HG02678 (cell line): ENCODE data around the gene SAFB2.

ENCODE experiments used
- ATAC-seq: cut with Tn5 transposase; IDR thresholded peaks from one replicate; pipeline ENCODE4 v1.9.1; 2021; ENCODE audit warnings: mild to moderate bottlenecking, moderate library complexity; ENCODE audit not compliant: unreplicated experiment

The SAFB2 gene

DNA sequence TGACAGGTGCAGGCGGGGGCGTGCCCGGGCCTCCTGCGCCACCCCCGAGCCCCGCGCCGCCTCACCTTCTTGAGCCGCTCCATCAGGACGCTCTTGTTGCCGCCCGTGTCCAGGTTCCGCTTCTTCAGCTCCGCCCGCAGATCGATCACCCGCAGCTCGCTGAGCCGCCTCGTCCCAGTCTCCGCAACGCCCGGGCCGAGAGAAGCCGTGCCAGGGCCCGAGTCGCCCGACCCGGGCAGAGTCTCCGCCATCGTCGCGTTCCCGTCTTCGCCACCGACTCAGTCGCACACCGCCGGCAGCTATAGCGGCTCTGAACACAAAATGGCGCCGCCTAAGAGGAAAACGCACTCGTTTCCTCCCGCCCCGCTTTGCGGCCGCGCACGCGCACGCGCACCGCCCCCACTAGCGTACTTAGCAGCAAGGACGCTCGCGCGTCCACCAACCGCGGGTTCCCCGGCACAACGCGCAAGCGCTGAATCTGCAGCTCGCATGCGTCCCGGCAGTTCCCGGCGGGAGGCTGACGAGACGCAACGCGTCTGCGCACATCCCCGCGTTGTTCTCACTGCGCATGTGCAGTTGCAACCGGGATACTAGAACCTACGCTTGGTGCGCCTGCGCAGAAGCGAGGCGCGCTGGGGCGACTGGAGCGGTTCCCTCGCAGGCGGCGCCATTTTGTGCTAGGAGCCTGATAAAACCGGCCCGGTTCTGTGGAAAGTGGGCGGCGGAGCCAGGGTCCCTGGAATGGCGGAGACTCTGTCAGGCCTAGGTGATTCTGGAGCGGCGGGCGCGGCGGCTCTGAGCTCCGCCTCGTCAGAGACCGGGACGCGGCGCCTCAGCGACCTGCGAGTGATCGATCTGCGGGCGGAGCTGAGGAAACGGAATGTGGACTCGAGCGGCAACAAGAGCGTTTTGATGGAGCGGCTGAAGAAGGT is at the start of gene SAFB2, which contains the start of gene SAFB:
Gene SAFB2, minus strand, starts transcription at position 312 of the 932 bp plus-strand sequence. Its CDS starts 61 bp downstream, at position 251.
Gene SAFB, plus strand, starts transcription at position 619 of the 932 bp plus-strand sequence. Its CDS starts 123 bp downstream, at position 742.
- ATAC-seq, result peak; percentile 88

- ATAC-seq, result no peak
Observed at GRCh38 chr19:5671600-5671999, 49.0 kb upstream of the SAFB2 start.

DNA sequence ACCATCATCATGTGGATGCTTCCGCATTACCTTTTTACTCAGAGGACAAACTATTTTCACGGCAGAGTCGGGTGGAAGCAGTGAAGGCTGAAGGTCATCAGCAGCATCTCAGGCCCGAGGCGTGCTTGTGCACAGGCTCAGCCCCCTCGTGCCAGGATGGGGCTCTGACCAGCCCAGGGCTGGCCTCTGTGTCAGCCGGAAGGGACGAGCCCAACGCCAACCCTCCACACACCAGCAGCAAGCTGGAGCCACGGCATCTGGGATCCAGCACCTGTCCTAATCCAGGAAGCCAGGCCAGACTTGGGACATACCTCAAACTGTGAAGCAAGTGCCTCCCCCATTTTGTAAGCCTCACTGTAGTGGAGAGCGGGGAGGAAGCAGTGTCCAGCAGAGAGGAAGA is 46.6 kb upstream of the SAFB2 start:
- no peak for ATAC-seq

DNA sequence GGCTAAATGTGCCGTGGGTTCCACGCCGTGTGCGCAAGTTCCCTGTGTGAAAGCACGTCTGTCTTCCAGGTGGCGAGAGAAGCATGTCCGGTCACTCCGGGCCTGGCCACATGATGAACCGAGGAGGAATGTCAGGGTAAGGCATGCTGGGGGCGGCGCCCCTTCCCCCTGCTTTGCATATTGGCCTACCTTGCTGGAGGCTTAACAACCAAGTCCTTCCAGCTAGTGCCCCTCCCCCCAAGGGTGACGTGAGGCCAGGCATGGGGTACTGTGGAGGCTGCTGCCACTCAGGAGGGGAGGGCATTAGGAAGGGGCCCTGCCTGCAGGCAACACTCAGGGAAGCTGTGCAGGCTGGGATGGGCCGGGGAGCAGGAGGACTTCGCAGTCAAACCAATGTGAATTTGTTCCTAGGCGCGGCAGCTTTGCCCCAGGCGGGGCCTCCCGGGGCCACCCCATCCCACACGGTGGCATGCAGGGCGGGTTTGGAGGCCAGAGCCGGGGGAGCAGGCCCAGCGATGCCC is 45.2 kb upstream of the SAFB2 start:
- ATAC-seq, result no peak

DNA sequence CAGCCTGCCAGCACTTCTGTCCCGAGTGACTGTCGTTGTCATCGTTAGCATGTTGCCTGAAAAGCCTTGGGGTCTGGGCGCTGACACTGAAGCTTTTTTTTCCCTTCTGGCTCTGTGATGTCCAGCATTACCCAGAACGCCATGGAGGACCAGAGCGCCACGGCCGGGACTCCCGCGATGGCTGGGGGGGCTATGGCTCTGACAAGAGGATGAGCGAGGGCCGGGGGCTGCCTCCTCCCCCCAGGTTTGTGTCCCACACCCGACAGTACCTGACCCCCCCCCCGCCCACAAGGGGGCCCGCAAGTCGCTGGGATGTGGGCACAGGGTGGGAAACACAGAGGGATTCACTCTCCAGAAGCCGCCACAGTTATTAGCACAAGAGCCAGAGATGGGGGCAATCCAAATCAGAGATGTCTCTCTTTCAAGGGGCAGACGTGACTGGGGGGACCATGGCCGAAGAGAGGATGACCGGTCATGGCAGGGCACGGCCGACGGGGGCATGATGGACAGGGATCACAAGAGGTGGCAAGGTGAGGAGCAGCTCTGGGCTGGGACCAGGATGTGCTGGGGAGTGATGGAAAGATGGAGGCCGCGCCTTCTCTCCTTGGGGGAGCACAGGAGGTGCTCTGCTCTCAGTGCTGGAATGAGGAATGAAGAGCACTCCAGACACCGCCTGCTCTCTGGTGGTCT is 44.5 kb upstream of the SAFB2 start:
- ATAC-seq, result no peak

DNA sequence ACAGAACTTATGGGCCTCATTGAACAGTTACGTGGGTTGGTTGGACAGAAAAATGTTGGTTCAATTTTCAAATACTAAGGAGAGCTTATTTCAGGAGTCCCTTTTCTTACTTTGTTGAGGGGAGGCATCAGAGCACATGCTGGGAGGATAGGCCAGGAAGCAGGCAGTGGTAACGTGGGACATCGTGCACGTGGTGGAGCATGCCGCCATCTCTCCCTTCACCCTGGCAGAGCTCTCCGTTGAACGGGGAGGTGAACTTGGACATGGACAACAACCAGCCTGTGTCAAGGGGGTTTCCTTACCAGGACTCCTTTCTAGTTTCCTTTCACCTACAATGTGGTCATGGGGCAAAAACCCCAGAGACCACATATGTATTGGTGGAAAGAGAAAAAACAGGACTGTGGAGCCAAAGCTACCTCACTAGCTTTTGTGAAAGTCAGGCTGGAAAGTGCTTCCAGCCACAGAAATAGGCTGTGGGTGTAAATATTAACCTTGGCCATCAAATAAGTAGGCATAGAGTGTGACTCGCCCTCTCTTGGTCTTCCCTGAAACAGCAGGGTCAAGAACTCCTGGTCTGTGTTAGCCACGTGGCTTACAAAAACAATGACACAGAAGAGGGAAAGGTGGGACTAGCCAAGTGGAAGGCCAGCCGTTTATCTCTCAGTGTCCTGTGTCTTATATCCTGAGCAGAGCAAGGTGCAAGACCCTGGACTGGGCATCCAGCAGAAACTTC is 43.4 kb upstream of the SAFB2 start:
- ATAC-seq, result no peak

DNA sequence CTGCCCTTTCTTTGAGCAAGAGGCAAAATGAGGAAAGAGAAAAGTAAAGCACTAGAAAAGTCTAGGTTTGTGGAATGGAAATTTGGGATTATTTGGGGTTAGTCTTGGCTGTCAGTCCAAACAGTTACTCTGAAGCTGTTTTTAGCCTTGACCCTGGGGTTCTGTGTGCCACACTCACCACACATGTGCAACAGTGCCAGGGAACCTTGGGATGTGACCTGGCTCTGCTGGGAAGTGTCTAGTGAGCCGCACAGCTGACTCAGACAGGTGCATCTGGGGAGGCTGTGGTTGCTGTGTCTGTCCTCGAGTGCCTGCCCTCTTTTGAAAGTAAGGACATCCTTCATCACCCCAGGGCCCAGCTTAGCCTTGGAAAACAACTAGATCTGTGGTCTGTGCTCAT is 41.9 kb upstream of the SAFB2 start:
- ATAC-seq, result no peak

- no peak for ATAC-seq
Observed at GRCh38 chr19:5663904-5664303, 41.3 kb upstream of the SAFB2 start.

DNA sequence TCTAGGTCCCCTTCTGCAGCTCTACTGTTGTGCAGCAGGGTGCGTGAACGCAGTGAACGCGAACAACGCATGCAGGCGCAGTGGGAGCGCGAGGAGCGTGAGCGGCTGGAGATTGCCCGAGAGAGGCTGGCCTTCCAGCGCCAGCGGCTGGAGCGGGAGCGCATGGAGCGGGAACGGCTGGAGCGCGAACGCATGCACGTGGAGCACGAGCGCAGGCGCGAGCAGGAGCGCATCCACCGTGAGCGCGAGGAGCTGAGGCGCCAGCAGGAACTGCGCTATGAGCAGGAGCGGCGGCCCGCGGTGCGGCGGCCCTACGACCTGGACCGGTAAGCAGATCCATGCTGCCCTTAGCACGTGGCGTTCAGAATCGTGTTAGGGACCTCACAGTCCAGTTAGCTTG is 38.9 kb upstream of the SAFB2 start:
- ATAC-seq, result no peak

DNA sequence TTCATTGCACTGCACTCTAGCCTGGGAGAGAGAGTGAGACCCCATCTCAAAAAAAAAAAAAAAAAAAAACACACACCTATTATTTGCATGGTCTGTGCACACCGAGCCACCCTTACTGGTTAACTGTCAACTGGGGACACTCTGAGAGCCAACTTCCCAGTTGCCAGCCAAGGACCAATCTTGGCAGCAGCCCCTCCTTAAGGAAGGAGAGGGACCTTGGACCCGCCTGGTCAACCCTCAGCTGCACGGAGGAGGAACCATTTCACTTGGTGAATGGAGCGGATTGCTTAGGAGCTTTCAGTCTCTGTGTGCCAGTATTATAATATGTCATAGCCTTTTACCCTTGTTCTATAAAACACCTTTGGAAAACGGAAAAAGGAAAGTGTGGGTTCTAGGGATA is 32.8 kb upstream of the SAFB2 start:
- ATAC-seq, result no peak

GRCh38 chr19:5654931-5655330 is 32.4 kb upstream of the SAFB2 start:
- no peak for ATAC-seq

- no peak for ATAC-seq
Observed at GRCh38 chr19:5652261-5652660, 29.7 kb upstream of the SAFB2 start.

GRCh38 chr19:5651361-5651760 is 28.8 kb upstream of the SAFB2 start:
- no peak for ATAC-seq

DNA sequence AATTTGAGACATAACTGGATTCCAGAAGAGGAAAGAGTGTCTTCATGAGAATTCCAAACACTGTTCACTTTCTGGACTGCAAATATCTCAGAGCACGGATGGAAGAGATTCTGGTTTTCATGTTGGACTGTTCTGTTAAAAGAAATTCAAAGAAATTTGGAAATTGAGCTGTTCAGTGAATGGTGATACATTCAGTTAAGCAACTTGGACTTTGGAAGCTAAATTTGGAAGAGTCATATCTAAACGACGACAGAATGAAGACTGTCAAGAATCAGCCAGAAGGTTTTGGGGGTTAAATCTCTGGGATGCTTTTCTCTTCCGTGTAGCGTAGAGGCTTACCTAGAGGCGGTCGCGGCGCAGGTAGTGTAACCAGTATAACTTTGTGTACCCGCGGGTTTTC is 25.9 kb upstream of the SAFB2 start:
- ATAC-seq, result no peak

DNA sequence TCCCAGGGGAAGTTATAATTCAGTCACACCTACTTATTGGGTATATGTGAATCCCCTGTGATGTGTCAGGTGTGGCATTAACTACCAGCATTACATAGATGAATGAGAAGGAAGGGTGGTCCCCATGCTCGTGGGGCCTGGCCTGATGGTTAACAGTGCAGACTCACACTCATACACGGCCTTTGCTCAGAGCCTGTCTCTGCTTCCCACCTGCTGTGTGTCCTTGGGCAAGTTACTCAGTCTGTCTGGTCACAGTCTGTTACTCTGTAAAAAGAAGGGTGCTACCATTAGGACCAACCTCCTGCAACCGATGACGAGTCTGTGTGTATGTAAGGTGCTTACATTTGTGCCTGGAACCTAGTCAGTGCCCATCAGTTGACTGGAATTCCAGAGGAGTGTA is 24.1 kb upstream of the SAFB2 start:
- ATAC-seq, result no peak

DNA sequence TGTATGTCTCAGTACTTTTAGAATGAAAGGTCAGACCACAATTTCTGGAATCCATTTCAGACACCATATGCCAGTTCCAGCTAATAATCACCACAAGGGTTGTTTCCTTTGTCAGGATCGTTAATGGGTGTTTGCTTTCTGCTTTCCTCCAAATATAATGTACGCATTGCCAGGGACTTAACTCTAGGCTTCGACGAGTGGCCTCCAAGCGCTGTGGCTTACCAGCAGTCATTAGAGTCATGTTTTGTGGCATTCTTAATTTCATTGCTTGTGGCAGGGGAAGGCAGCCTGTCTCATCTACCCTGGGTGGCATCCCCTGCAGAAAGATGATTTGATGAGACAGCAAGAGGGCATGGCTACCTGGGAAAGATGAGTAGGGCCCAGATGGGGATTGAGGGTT is 22.8 kb upstream of the SAFB2 start:
- ATAC-seq, result no peak

DNA sequence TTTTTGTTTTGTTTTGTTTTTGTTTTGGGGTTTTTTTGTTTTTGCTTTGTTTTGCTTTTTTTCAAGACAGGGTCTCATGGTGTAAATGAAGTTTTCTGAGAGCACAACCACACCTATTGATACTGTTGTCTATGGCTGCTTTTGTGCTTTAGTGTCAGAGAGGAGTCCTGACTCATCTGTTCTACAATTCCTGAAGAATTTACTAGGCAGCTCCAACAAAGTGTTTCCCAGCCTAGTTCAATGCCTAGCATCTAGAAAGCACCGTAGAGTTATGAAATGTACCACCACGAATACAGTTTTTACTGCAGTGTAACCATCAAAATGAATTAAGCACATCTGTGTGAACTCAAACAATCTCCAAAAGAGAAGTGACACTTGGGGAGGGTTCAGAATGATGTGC is 21.5 kb upstream of the SAFB2 start:
- ATAC-seq, result no peak

DNA sequence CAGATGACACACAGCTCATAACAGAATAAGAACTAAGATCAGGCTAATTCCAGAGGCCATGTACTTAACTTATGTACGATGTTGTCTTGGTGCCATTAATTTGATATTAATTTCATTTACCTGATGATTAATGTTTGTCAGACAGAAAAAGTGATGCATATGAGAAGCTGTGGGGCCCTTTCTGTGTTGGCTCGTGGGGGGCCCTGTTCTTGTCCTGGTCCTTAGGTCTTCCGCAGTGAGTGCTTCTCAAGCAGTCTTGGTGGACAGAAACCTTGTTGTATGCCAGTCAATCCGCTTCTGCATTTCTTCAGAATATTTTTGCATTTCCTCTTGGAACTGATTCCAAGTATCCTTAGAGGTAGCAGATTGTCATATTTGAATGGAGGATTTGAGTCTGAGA is 20.5 kb upstream of the SAFB2 start:
- no peak for ATAC-seq

GRCh38 chr19:5642204-5642603 is 19.6 kb upstream of the SAFB2 start:
- ATAC-seq, result no peak

GRCh38 chr19:5641171-5641570 is 18.6 kb upstream of the SAFB2 start:
- ATAC-seq, result no peak

DNA sequence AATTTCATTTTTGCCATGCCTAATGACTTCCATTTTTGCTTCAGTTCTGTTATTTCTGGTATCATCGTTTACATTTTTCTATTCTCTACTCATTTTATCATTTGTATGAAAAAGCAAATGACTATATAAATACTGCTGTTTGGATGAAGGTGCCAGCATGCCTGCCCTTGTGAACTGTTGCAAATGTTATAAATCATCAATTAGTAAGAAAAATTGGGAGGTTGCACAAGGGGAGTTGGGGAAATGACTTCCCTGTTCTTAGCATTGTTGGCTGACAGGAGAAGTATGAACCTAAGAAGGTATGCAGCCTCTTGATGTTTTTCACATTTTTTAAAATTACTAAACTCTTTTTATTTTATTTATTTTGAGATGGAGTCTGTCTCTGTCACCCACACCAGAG is 15.4 kb upstream of the SAFB2 start:
- no peak for ATAC-seq
